GM23338 (cell line): Measurements from ENCODE around the gene GABRR2. TPM values are rescaled to one million over a fixed set of nuclear protein-coding genes. Genes with fewer than 3 reads are reported as not detected.

Experiments used
- ATAC-seq: fragments of 200-7000 bp; cut with Tn5 transposase; 3 replicates; pipeline ENCODE4 v1.9.1; 2020
- DNase-seq: peaks from one replicate; pipeline ENCODE4 v3.0.0-alpha.2; 2015; ENCODE audit warnings: low spot score
- H2AFZ ChIP-seq: fragments of 200-600 bp; sonication (generic); 2 replicates; pipeline ENCODE4 v1.8.0; 2016; ENCODE audit warnings: antibody characterized with exemption, mild to moderate bottlenecking, moderate library complexity
- H3F3A ChIP-seq: fragments of 200-600 bp; sonication (generic); replicated peaks from 2 replicates; pipeline ENCODE4 v1.8.0; 2017; ENCODE audit warnings: antibody characterized with exemption, mixed run types, low read depth
- H3K27ac ChIP-seq: fragments of 200-600 bp; sonication (generic); 2 replicates; pipeline ENCODE4 v1.6.1; 2016; ENCODE audit warnings: low read depth
- H3K27me3 ChIP-seq: fragments of 200-600 bp; sonication (generic); 2 replicates; pipeline ENCODE4 v1.8.0; 2016; ENCODE audit warnings: mild to moderate bottlenecking, mixed run types, moderate library complexity; ENCODE audit not compliant: insufficient read depth
- H3K36me3 ChIP-seq: fragments of 200-600 bp; sonication (generic); 2 replicates; pipeline ENCODE4 v1.8.0; 2016; ENCODE audit warnings: mild to moderate bottlenecking; ENCODE audit not compliant: insufficient read depth
- H3K4me1 ChIP-seq: fragments of 200-600 bp; sonication (generic); 2 replicates; pipeline ENCODE4 v1.8.0; 2016; ENCODE audit warnings: mild to moderate bottlenecking, moderate library complexity; ENCODE audit not compliant: insufficient read depth
- H3K4me2 ChIP-seq: fragments of 200-600 bp; sonication (generic); 2 replicates; pipeline ENCODE4 v1.7.1; 2017; ENCODE audit warnings: mixed run types
- H3K4me3 ChIP-seq: fragments of 200-600 bp; sonication (generic); 2 replicates; pipeline ENCODE4 v1.6.1; 2016; ENCODE audit warnings: mixed run types
- H3K79me2 ChIP-seq: fragments of 200-600 bp; sonication (generic); replicated peaks from 2 replicates; pipeline ENCODE4 v1.8.0; 2017; ENCODE audit warnings: mild to moderate bottlenecking; ENCODE audit not compliant: insufficient read depth
- H3K9me2 ChIP-seq: fragments of 200-600 bp; sonication (generic); 2 replicates; pipeline ENCODE4 v1.8.0; 2017; ENCODE audit not compliant: insufficient read depth
- H4K20me1 ChIP-seq: fragments of 200-600 bp; sonication (generic); replicated peaks from 2 replicates; pipeline ENCODE4 v1.8.0; 2017; ENCODE audit warnings: mild to moderate bottlenecking; ENCODE audit not compliant: insufficient read depth
- H3K27ac Mint-ChIP-seq: 2 replicates; pipeline ENCODE4 v1.8.0; 2020; ENCODE audit warnings: inconsistent platforms, mild to moderate bottlenecking, moderate library complexity, mixed read lengths
- H3K27me3 Mint-ChIP-seq: 3 replicates; pipeline ENCODE4 v1.8.0; 2022; ENCODE audit warnings: low read depth, mild to moderate bottlenecking, moderate library complexity, mixed read lengths, inconsistent platforms; ENCODE audit not compliant: insufficient read depth, poor library complexity
- H3K36me3 Mint-ChIP-seq: 3 replicates; pipeline ENCODE4 v1.8.0; 2021; ENCODE audit warnings: low read depth, mild to moderate bottlenecking, inconsistent platforms, moderate library complexity, mixed read lengths
- H3K4me1 Mint-ChIP-seq: 3 replicates; pipeline ENCODE4 v1.8.0; 2020; ENCODE audit warnings: mild to moderate bottlenecking, inconsistent platforms, mixed read lengths
- H3K4me3 Mint-ChIP-seq: 3 replicates; pipeline ENCODE4 v1.8.0; 2021; ENCODE audit warnings: moderate library complexity, mild to moderate bottlenecking, inconsistent platforms, mixed read lengths
- H3K9me3 Mint-ChIP-seq: 3 replicates; pipeline ENCODE4 v1.8.0; 2020; ENCODE audit warnings: moderate library complexity, mild to moderate bottlenecking, inconsistent platforms, mixed read lengths
- CREB1 ChIP-seq: fragments of 250-450 bp; sonication (Bioruptor Pico); IDR thresholded peaks from 2 replicates; pipeline ENCODE4 v1.5.0; 2020; ENCODE audit warnings: low read depth, mild to moderate bottlenecking, moderate library complexity
- CTCF ChIP-seq, 2 experiments: fragments of 200-600 bp in 1 of 2; sonication (generic) in 1 of 2; conservative IDR thresholded peaks; 2 replicates each; pipeline versions ENCODE4 v1.5.1 to v1.6.1; 2016 to 2017; ENCODE audit warnings: antibody characterized with exemption in 2 of 2, low read depth in 2 of 2, mild to moderate bottlenecking in 2 of 2, moderate library complexity in 1 of 2
- ETS1 ChIP-seq: IDR thresholded peaks from 2 replicates; pipeline ENCODE4 v1.6.1; 2016; ENCODE audit warnings: antibody characterized with exemption
- EZH2 ChIP-seq: fragments of 200-600 bp; sonication (generic); IDR thresholded peaks from one replicate; pipeline ENCODE4 v1.8.0; 2017; ENCODE audit warnings: antibody characterized with exemption, mild to moderate bottlenecking, low read depth; ENCODE audit not compliant: unreplicated experiment
- EZH2phosphoT487 ChIP-seq: fragments of 200-600 bp; sonication (generic); IDR thresholded peaks from one replicate; pipeline ENCODE4 v1.8.1; 2018; ENCODE audit warnings: antibody characterized with exemption; ENCODE audit not compliant: unreplicated experiment
- JUNB ChIP-seq: IDR thresholded peaks from one replicate; pipeline ENCODE4 v1.6.1; 2016; ENCODE audit warnings: antibody characterized with exemption; ENCODE audit not compliant: unreplicated experiment
- NANOG ChIP-seq: IDR thresholded peaks from 2 replicates; pipeline ENCODE4 v1.6.1; 2016; ENCODE audit warnings: antibody characterized with exemption, borderline replicate concordance
- POLR2AphosphoS5 ChIP-seq: IDR thresholded peaks from 2 replicates; pipeline ENCODE4 v1.6.1; 2016; ENCODE audit warnings: antibody characterized with exemption, low read depth
- REST ChIP-seq: IDR thresholded peaks from one replicate; pipeline ENCODE4 v1.6.1; 2018; ENCODE audit warnings: antibody characterized with exemption; ENCODE audit not compliant: unreplicated experiment
- STAT1 ChIP-seq: IDR thresholded peaks from one replicate; pipeline ENCODE4 v1.6.1; 2016; ENCODE audit warnings: antibody characterized with exemption; ENCODE audit not compliant: unreplicated experiment
- ZNF331 ChIP-seq: fragments of 250-450 bp; sonication (Bioruptor Pico); IDR thresholded peaks from 2 replicates; pipeline ENCODE4 v1.5.0; 2020; ENCODE audit warnings: low read depth, mild to moderate bottlenecking, moderate library complexity
- polyA plus RNA-seq: library from polyadenylated mRNA; unstranded; fragments of >200 nt; fragmentation: Nextera tagmentation; extraction: Ambion mirVana; gene quantifications from 2 replicates; pipeline ENCODE4 v1.2.1, GENCODE V29; 2016
- total RNA-seq: library from RNA; depleted of rRNA; stranded (reverse); fragments of >200 nt; shearing (Covaris generic); gene quantifications from 2 replicates; pipeline ENCODE4 v1.2.3, GENCODE V29; 2014
- TF ChIP-seq, protein P1 (sequence below): fragments of 250-450 bp; sonication (Bioruptor Pico); IDR thresholded peaks from 2 replicates; pipeline ENCODE4 v1.5.0; 2020; ENCODE audit warnings: mild to moderate bottlenecking, moderate library complexity

GABRR2 gene
- total and polyA plus RNA-seq, 2 experiments from 2014 or later = not detected

DNA sequence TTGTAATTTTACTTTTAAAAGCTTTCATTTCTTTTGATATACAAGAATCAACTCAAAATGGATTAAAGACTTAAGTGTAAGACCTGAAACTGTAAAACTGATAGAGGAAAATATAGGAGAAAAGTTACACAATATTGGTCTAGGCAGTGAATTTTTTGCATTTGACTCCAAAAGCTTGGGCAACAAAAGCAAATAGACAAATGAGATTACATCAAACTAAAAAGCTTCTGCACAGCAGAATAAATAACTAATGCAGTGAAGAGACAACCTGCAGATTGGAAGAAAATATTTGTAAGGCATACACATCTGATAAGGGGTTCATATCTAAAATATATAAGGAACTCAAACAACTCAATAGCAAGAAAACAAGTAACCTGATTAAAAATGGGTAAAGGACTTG lies 100.9 kb downstream of the GABRR2 start:
- no peaks in the 10 kb centered on the region for H3K36me3 ChIP-seq
- H3K4me1 Mint-ChIP-seq = peaks cover 42% of the 10 kb centered on the region
- H3K9me3 Mint-ChIP-seq = no peaks in the 10 kb centered on the region

More for the DNA sequence above, 100.9 kb downstream of the GABRR2 start:
- DNase-seq (no peak), ATAC-seq (no peak)
- Mint-ChIP-seq H3K27me3 (peaks cover 5% of the 10 kb centered on the region), H3K36me3 (no peaks in the 10 kb centered on the region; the same call in 2 of the 3 replicates), H3K27ac (no peak overlapping the region), H3K4me3 (no peak overlapping the region)
- no peaks in the 10 kb centered on the region; the same call in 1 of the 2 replicates for H3K9me2 ChIP-seq
- H3K27me3 ChIP-seq = no peaks in the 10 kb centered on the region
- H2AFZ ChIP-seq = no peak overlapping the region
- no peaks in the 10 kb centered on the region for H4K20me1 ChIP-seq
- no peaks in the 10 kb centered on the region for H3K79me2 ChIP-seq
- H3K27ac ChIP-seq = no peak overlapping the region
- H3K4me2 ChIP-seq = no peak overlapping the region
- H3K4me1 ChIP-seq = peaks cover 37% of the 10 kb centered on the region
- H3F3A ChIP-seq = no peaks in the 10 kb centered on the region
- TF ChIP-seq EZH2 (no peak), NANOG (no peak), CTCF (conservative IDR thresholded peaks at IDR 0.05; ENCODE audit: low read depth in 2 of 2) (no peak), POLR2AphosphoS5 (no peak), STAT1 (no peak), JUNB (no peak), REST (no peak), ETS1 (no peak), ZNF331 (CRISPR knock-in tag) (no peak), CREB1 (CRISPR knock-in tag) (no peak), EZH2phosphoT487 (no peak)
- TF ChIP-seq, protein P1, sequence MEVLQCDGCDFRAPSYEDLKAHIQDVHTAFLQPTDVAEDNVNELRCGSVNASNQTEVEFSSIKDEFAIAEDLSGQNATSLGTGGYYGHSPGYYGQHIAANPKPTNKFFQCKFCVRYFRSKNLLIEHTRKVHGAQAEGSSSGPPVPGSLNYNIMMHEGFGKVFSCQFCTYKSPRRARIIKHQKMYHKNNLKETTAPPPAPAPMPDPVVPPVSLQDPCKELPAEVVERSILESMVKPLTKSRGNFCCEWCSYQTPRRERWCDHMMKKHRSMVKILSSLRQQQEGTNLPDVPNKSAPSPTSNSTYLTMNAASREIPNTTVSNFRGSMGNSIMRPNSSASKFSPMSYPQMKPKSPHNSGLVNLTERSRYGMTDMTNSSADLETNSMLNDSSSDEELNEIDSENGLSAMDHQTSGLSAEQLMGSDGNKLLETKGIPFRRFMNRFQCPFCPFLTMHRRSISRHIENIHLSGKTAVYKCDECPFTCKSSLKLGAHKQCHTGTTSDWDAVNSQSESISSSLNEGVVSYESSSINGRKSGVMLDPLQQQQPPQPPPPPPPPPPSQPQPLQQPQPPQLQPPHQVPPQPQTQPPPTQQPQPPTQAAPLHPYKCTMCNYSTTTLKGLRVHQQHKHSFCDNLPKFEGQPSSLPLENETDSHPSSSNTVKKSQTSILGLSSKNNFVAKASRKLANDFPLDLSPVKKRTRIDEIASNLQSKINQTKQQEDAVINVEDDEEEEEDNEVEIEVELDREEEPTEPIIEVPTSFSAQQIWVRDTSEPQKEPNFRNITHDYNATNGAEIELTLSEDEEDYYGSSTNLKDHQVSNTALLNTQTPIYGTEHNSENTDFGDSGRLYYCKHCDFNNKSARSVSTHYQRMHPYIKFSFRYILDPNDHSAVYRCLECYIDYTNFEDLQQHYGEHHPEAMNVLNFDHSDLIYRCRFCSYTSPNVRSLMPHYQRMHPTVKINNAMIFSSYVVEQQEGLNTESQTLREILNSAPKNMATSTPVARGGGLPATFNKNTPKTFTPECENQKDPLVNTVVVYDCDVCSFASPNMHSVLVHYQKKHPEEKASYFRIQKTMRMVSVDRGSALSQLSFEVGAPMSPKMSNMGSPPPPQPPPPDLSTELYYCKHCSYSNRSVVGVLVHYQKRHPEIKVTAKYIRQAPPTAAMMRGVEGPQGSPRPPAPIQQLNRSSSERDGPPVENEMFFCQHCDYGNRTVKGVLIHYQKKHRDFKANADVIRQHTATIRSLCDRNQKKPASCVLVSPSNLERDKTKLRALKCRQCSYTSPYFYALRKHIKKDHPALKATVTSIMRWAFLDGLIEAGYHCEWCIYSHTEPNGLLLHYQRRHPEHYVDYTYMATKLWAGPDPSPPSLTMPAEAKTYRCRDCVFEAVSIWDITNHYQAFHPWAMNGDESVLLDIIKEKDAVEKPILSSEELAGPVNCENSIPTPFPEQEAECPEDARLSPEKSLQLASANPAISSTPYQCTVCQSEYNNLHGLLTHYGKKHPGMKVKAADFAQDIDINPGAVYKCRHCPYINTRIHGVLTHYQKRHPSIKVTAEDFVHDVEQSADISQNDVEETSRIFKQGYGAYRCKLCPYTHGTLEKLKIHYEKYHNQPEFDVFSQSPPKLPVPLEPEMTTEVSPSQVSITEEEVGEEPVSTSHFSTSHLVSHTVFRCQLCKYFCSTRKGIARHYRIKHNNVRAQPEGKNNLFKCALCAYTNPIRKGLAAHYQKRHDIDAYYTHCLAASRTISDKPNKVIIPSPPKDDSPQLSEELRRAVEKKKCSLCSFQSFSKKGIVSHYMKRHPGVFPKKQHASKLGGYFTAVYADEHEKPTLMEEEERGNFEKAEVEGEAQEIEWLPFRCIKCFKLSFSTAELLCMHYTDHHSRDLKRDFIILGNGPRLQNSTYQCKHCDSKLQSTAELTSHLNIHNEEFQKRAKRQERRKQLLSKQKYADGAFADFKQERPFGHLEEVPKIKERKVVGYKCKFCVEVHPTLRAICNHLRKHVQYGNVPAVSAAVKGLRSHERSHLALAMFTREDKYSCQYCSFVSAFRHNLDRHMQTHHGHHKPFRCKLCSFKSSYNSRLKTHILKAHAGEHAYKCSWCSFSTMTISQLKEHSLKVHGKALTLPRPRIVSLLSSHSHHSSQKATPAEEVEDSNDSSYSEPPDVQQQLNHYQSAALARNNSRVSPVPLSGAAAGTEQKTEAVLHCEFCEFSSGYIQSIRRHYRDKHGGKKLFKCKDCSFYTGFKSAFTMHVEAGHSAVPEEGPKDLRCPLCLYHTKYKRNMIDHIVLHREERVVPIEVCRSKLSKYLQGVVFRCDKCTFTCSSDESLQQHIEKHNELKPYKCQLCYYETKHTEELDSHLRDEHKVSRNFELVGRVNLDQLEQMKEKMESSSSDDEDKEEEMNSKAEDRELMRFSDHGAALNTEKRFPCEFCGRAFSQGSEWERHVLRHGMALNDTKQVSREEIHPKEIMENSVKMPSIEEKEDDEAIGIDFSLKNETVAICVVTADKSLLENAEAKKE = no peak
- no peak overlapping the region for H3K4me3 ChIP-seq
